Measurements from ENCODE around the gene METAP1D. TPM values are rescaled to one million over a fixed set of nuclear protein-coding genes. Genes with fewer than 3 reads are reported as not detected.

The METAP1D gene
- total and polyA plus RNA-seq, 2 of the 4 experiments (the other 2 are of a cell fraction): 3.4 to 5.5 TPM

GRCh38 chr2:172101821-172102390 is 102.2 kb downstream of the METAP1D start:
- intact Hi-C loops (cut with micrococcal nuclease): loop anchor here (2.0 to 5.0 kb wide), 3 partner anchors 143 to 365 kb away; partner anchors contain the start of gene HAT1
- Histone ChIP-seq H3K4me2 (ENCODE audit: low read depth, low read length) (peak overlapping the region; percentile 95), H3K14ac (replicated peaks; ENCODE audit: low read depth, low read length) (no peak overlapping the region), H4K20me1 (ENCODE audit: insufficient read depth, low read length) (no peaks in the 10 kb centered on the region; the same call in 1 of the 2 replicates), H3K23ac (ENCODE audit: low read depth, low read length) (no peak overlapping the region), H3K4me3 (ENCODE audit: insufficient read depth, low read depth, low read length) (peak overlapping the region; percentile 54), H3K18ac (ENCODE audit: low read depth, low read length) (no peak overlapping the region), H4K5ac (ENCODE audit: low read depth, low read length) (no peak overlapping the region), H3K4ac (ENCODE audit: low read depth, low read length) (no peak overlapping the region; the same call in 1 of the 2 replicates), H2AK5ac (ENCODE audit: low read depth, low read length) (peak overlapping the region; percentile 38; the same call in 1 of the 2 replicates), H4K8ac (ENCODE audit: low read depth in 2 of 2, low read length in 2 of 2) (no peak overlapping the region), H3K36me3 (ENCODE audit: control insufficient read depth, insufficient read depth, low read length) (no peaks in the 10 kb centered on the region), H3K9me3 (ENCODE audit: control insufficient read depth, insufficient read depth, low read length) (no peaks in the 10 kb centered on the region), H2AK9ac (replicated peaks; ENCODE audit: low read depth, low read length, poor library complexity) (peak overlapping the region; percentile 39), H3K56ac (ENCODE audit: extremely low read depth, insufficient read depth, low read length) (no peak overlapping the region), H2BK5ac (ENCODE audit: low read depth, low read length, poor library complexity, severe bottlenecking) (no peak overlapping the region), H3K79me1 (ENCODE audit: low read depth in 1 of 2, low read length in 2 of 2) (no peaks in the 10 kb centered on the region), H2BK120ac (ENCODE audit: low read depth, low read length) (no peak overlapping the region), H4K91ac (ENCODE audit: insufficient read depth, low read depth, low read length) (no peak overlapping the region), H3K9me1 (ENCODE audit: insufficient read depth, low read length) (peaks cover 5% of the 10 kb centered on the region), H3K27me3 (ENCODE audit: control insufficient read depth, insufficient read depth, low read length) (no peaks in the 10 kb centered on the region; the same call in 1 of the 2 replicates), H3K9ac (ENCODE audit: low read depth, low read length) (peak overlapping the region; percentile 51; the same call in 1 of the 2 replicates), H2BK20ac (ENCODE audit: low read depth, low read length) (no peak overlapping the region), H3K4me1 (ENCODE audit: control insufficient read depth, insufficient read depth, low read length) (peaks cover 14% of the 10 kb centered on the region), H2BK15ac (ENCODE audit: low read depth, low read length) (no peak overlapping the region), H3K27ac (ENCODE audit: insufficient read depth, low read length) (peak overlapping the region; percentile 32; the same call in 1 of the 2 replicates), H2AFZ (replicated peaks; ENCODE audit: low read length, poor library complexity) (peak overlapping the region; percentile 90)
- 17% methylated on average over 4 of the region's 36 CpGs; no CpG with 5 or more reads in 1 of the 2 experiments for WGBS, 2 experiments (ENCODE audit: extremely low coverage in 2 of 2, insufficient read length in 1 of 2)
- ATAC-seq (ENCODE audit: low read depth) (no peak; the same call in 1 of the 2 replicates), DNase-seq (no peak)
- no peak for TF ChIP-seq SMC3 (IDR thresholded peaks at IDR 0.05; ENCODE audit: low read depth, low read length)
- no peak for TF ChIP-seq RAD21 (IDR thresholded peaks at IDR 0.05; ENCODE audit: low read length)
- 0 out of 2 replicates have a peak, but pooled peaks have one; percentile 59 for TF ChIP-seq CHD1 (IDR thresholded peaks at IDR 0.05; ENCODE audit: low read depth, low read length)
- no peak for TF ChIP-seq RCOR1 (IDR thresholded peaks at IDR 0.05; ENCODE audit: insufficient replicate concordance, low read length)
- TF ChIP-seq MXI1 (IDR thresholded peaks at IDR 0.05; ENCODE audit: borderline replicate concordance, low read depth, low read length): 0 out of 2 replicates have a peak, but pooled peaks have one; percentile 29
- TF ChIP-seq, protein P1, sequence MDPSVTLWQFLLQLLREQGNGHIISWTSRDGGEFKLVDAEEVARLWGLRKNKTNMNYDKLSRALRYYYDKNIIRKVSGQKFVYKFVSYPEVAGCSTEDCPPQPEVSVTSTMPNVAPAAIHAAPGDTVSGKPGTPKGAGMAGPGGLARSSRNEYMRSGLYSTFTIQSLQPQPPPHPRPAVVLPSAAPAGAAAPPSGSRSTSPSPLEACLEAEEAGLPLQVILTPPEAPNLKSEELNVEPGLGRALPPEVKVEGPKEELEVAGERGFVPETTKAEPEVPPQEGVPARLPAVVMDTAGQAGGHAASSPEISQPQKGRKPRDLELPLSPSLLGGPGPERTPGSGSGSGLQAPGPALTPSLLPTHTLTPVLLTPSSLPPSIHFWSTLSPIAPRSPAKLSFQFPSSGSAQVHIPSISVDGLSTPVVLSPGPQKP (IDR thresholded peaks at IDR 0.05; ENCODE audit: borderline replicate concordance, low read depth, low read length): no peak
- ChIA-PET POLR2A (ENCODE audit: unreplicated experiment) (no interaction called here), CTCF (interaction anchor here (0.6 to 0.9 kb wide), 3 partner anchors 281 to 360 kb away, joined by 3 to 4 read pairs (median 3); no protein-coding TSS in a partner anchor)
- in situ Hi-C loops (cut with MboI; ENCODE audit: low sequenced_read_pairs): no loop called here
- no TSS peak for BruUV-seq (replicated peaks)
- dilution Hi-C loops (cut with HindIII; ENCODE audit: low sequenced_read_pairs, unreplicated experiment): no loop called here
